Iris pigment epithelial cell (primary cell): Measurements from ENCODE around the gene CNDP2.
A peak's percentile ranks its signal among the peaks of the same experiment; 100 is the strongest.
"Not testable (repeated sequence)": the region's sequence is repeated elsewhere in the genome, so short reads cannot be mapped to it uniquely, and the experiment has no call there.

Experiments
- DNase-seq: peaks from one replicate; pipeline ENCODE4 v3.0.0-alpha.2; 2011; ENCODE audit warnings: low read depth

The CNDP2 gene

DNA sequence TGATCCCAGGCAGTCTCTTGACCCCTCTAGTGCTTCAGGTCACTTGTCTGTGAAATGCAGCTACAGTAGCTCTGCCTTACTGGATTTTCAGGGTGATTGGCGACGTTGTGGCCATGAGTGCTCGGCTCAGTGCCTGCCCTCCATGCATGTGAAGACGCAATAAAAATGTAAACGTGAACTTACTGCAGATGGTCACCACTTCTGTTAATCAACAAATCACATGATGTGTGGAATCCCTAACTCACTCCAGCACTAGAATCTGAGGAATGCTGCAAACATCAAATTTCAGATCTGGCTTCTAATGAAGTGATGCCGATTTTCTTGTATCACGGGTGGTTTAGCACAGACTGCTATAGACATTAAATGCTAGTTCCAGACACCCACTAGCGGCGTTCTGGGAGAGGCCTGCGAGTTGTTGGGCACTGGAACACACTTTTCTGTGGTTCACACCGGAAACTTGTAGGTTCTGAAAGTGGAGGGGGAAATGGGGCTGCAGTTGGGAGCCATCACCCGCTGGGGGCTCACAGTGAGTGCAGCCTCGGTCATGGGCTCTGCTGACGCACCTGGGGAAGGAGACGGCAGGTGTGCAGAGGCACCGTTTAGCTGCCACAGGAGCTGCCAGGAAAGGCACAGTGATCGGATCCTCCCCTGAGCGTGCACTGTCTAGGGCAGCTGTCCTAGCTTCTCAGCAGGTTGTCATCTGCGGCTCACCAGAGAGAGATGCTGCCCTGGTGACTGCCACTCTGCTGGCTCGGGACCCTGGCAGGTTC is 44.7 kb downstream of the CNDP2 start:
- DNase-seq = no peak

GRCh38 chr18:74541703-74542555 is 45.8 kb downstream of the CNDP2 start:
- no peak for DNase-seq

DNA sequence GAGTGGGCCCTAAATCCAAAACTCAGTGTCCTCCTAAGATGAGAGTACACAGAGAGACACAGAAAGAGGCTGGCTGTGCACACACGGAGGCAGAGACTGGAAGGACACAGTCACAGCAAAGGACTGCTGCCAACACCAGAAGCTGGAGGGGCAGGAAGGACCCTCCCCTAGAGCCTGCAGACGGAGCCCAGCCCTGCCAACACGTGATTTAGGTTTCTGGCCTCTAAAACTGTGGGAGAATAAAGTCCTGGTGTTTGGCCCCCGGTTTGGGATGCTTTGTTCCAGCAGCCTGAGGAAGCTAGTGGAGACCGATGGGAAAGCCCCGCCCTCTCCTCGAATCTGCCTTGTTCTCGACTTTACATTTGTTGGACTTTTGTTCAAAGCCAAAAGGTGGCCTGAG is 48.7 kb downstream of the CNDP2 start:
- no peak for DNase-seq

- DNase-seq = no peak
Observed at GRCh38 chr18:74546007-74546406, 49.8 kb downstream of the CNDP2 start.

- peak; percentile 18 for DNase-seq
Observed at GRCh38 chr18:74546751-74547530, 50.8 kb downstream of the CNDP2 start.

- no peak for DNase-seq
Observed at GRCh38 chr18:74547860-74548259, 51.7 kb downstream of the CNDP2 start.

- no peak for DNase-seq
Observed at GRCh38 chr18:74549591-74550104, 53.5 kb downstream of the CNDP2 start.

GRCh38 chr18:74550886-74551285 is 54.7 kb downstream of the CNDP2 start:
- no peak for DNase-seq

DNA sequence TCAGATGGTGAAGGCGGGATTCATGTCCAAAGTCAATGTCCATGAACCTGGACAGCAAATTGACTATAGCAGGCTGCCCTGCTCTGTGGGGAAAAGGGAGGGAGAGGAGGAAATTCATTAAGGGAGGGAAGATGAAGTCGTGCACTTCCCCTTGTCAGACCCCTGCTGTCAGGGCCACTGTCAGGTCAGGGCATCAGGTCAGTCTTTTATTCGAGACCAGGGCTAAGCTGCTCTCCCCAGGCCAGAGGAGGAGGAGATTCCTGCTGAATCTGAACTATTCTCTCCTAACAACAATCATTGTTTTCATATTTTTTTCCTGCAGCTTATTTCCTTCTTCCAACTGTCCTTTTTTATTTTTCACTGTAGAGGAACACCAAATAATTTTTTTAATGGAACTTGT is 55.3 kb downstream of the CNDP2 start:
- no peak for DNase-seq

DNA sequence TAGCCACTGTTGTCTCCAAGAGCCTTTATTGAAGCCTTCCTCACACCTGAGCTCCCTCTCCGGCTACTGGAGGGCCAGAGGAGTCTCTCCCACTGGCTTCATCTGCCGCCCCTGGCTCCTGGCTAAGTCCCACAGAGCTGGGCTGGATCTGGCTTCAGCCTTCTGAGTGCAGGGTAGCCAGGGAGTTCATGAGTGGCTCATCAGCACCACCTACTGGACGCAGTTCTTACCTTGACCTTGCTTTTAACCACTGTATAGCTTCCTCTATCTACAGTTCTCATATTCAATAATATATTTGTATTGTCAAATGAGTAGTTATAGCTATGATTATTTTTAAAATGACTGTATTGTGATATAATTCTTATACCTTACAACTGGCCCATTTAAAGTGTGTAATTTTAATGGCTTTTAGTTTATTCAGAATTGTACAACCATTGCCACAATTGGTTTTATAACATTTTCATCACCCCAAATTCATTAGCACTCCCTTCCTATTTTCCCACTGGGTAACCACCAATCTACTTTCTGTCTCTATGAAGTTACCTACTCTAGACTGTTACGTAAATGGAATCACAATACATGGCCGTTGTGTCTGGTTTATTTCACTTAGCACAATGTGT is 55.9 kb downstream of the CNDP2 start:
- peak; percentile 77 for DNase-seq

GRCh38 chr18:74556126-74556525 is 60.0 kb downstream of the CNDP2 start:
- no peak for DNase-seq

DNA sequence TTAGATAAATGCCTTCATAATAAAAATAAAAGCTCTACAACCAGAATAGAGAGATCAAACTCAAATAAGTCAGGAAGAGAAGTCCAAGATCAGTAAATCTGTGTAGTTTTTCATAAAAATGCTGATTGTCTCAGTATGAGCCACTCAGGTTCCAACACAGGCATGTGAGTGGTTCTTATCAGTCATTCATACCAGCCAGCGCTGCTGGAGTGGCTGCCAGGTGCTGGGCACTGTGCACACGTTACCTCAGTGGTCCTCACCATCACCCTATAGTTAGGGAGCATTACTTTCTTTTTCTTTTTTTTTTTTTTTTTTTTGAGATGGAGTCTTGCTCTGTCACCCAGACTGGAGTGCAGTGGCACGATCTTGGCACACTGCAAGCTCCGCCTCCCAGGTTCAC is 61.9 kb downstream of the CNDP2 start:
- no peak for DNase-seq

- DNase-seq = no peak
Observed at GRCh38 chr18:74562131-74562730, 66.1 kb downstream of the CNDP2 start.

- no peak for DNase-seq
Observed at GRCh38 chr18:74562775-74563174, 66.6 kb downstream of the CNDP2 start.

DNA sequence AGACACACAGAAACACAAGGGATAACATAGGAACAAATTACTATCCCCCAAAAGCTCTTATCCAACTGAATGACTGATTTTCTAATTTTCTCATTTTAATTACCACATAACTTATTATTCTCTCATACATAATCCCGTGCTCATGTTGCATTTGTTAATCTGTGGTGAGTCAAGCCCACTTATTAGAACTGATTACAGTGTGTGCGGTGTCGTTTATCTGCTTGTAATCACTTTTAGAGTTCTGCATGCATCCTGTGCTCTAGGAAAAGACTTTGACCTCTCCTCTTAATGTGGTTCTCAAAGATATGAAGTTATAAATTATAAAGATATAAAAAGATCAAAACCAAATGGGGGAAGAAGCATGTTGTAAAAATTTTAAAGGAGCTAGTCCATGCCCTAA is 67.8 kb downstream of the CNDP2 start:
- no peak for DNase-seq

GRCh38 chr18:74565164-74565563 is 69.0 kb downstream of the CNDP2 start:
- not testable (repeated sequence) for DNase-seq

- DNase-seq = not testable (repeated sequence)
Observed at GRCh38 chr18:74565993-74566392, 69.8 kb downstream of the CNDP2 start.

DNA sequence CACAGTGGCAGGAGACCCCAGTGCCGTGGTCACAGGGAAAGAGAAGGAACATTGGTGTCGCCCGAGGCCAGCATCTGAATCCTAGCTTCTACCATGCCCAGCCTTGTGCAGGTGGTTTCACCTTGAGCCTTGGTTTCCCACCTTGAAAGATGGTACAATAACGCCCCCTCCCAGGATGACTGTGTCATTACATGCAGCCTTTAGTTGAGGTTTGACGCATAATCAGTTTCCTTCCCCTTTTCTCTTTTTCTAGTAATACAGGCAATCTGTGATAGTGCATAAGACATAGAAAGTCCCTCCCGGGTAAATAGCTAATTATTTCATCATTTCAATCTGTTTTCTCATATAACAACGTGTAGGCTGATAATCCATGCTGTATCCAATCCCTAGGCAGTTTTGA is 71.7 kb downstream of the CNDP2 start:
- no peak for DNase-seq

GRCh38 chr18:74569401-74569800 is 73.2 kb downstream of the CNDP2 start:
- DNase-seq = no peak

GRCh38 chr18:74570266-74570665 is 74.1 kb downstream of the CNDP2 start:
- no peak for DNase-seq

- no peak for DNase-seq
Observed at GRCh38 chr18:74571895-74572680, 75.9 kb downstream of the CNDP2 start.
